Osteoblast (primary cell): ENCODE results near the gene UPK2. TPM values are rescaled to one million over a fixed set of nuclear protein-coding genes. Genes with fewer than 3 reads are reported as not detected.

Experiments
- DNase-seq: peaks from one replicate; pipeline ENCODE4 v3.0.0; 2011; ENCODE audit warnings: low spot score, mixed read lengths; ENCODE audit not compliant: insufficient read length; ENCODE audit errors: missing footprints
- H2AFZ ChIP-seq: 2 replicates; pipeline ENCODE4 v1.6.0; 2011; ENCODE audit warnings: mild to moderate bottlenecking, low read length
- H3K27ac ChIP-seq: 2 replicates; pipeline ENCODE4 v1.5.1; 2011; ENCODE audit warnings: mild to moderate bottlenecking, low read depth, low read length, moderate library complexity
- H3K27me3 ChIP-seq: 2 replicates; pipeline ENCODE4 v1.6.0; 2012; ENCODE audit warnings: mild to moderate bottlenecking, control low read depth, inconsistent platforms, low read length, moderate library complexity; ENCODE audit not compliant: insufficient read depth
- H3K36me3 ChIP-seq: 2 replicates; pipeline ENCODE4 v1.5.1; 2011; ENCODE audit warnings: mild to moderate bottlenecking, low read length, control low read depth, moderate library complexity; ENCODE audit not compliant: insufficient read depth
- H3K4me1 ChIP-seq: 2 replicates; pipeline ENCODE4 v1.5.1; 2011; ENCODE audit warnings: mild to moderate bottlenecking, low read length, control low read depth, moderate library complexity; ENCODE audit not compliant: insufficient read depth
- H3K4me2 ChIP-seq: 2 replicates; pipeline ENCODE4 v1.6.0; 2011; ENCODE audit warnings: mild to moderate bottlenecking, low read length; ENCODE audit not compliant: insufficient read depth
- H3K4me3 ChIP-seq: fragments of 200-600 bp; sonication (generic); 3 replicates; pipeline ENCODE4 v1.5.1; 2012; ENCODE audit warnings: mild to moderate bottlenecking, low read length, inconsistent platforms; ENCODE audit not compliant: insufficient read depth
- H3K79me2 ChIP-seq: 2 replicates; pipeline ENCODE4 v1.6.0; 2012; ENCODE audit warnings: mild to moderate bottlenecking, low read length, control low read depth, inconsistent platforms; ENCODE audit not compliant: insufficient read depth
- H3K9me3 ChIP-seq: 2 replicates; pipeline ENCODE4 v1.5.1; 2011; ENCODE audit warnings: low read depth, low read length, control low read depth
- H4K20me1 ChIP-seq: 2 replicates; pipeline ENCODE4 v1.6.0; 2012; ENCODE audit warnings: mild to moderate bottlenecking, low read length, control low read depth; ENCODE audit not compliant: insufficient read depth
- small RNA-seq: library from RNA; depleted of rRNA; stranded (forward); fragments of <200 nt; gene quantifications from one replicate; pipeline ENCODE3, GENCODE V24; 2012
- total RNA-seq: library from RNA; depleted of rRNA; stranded (reverse); fragments of >200 nt; gene quantifications from 2 replicates; pipeline ENCODE4 v1.2.3, GENCODE V29; 2012
- TF ChIP-seq, protein P1 (sequence below): IDR thresholded peaks from 2 replicates; pipeline ENCODE4 v1.5.1; 2011; ENCODE audit warnings: mild to moderate bottlenecking, low read depth, low read length, moderate library complexity; ENCODE audit errors: extremely low read depth

The UPK2 gene
- total RNA-seq, 1 donor, result not detected

DNA sequence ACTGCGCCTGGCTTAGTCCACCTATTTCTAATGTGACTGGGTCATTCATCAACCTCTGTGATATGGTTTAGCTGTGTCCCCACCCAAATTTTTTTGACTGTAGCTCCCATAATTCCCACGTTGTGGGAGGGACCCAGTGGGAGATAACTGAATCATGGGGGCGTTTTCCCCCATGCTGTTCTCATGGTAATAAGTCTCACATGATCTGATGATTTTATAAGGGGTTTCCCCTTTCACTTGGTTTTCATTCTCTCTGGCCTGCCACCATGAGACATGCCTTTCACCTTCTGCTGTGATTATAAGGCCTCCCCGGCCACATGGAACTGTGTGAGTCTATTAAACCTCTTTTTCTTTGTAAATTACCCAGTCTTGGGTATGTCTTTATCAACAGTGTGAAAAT, 50.6 kb downstream of the UPK2 start:
- H3K27ac ChIP-seq, result no peak overlapping the region
- H3K4me2 ChIP-seq, result no peak overlapping the region
- peaks cover 48% of the 10 kb centered on the region for H3K36me3 ChIP-seq
- H3K4me1 ChIP-seq, result no peaks in the 10 kb centered on the region
- DNase-seq, result no peak
- no peaks in the 10 kb centered on the region for H3K27me3 ChIP-seq
- H3K9me3 ChIP-seq, result no peaks in the 10 kb centered on the region
- TF ChIP-seq, protein P1, sequence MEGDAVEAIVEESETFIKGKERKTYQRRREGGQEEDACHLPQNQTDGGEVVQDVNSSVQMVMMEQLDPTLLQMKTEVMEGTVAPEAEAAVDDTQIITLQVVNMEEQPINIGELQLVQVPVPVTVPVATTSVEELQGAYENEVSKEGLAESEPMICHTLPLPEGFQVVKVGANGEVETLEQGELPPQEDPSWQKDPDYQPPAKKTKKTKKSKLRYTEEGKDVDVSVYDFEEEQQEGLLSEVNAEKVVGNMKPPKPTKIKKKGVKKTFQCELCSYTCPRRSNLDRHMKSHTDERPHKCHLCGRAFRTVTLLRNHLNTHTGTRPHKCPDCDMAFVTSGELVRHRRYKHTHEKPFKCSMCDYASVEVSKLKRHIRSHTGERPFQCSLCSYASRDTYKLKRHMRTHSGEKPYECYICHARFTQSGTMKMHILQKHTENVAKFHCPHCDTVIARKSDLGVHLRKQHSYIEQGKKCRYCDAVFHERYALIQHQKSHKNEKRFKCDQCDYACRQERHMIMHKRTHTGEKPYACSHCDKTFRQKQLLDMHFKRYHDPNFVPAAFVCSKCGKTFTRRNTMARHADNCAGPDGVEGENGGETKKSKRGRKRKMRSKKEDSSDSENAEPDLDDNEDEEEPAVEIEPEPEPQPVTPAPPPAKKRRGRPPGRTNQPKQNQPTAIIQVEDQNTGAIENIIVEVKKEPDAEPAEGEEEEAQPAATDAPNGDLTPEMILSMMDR, result no peak
- no peaks in the 10 kb centered on the region for H4K20me1 ChIP-seq
- no peaks in the 10 kb centered on the region for H3K79me2 ChIP-seq
- no peak overlapping the region for H3K4me3 ChIP-seq
- H2AFZ ChIP-seq, result no peak overlapping the region

Small RNA genes lying within 50 kb of the gene (small RNA-seq; reads per million reads assigned to genes)
- gene AP003392.2, result not detected
- not detected for gene MIR4492
- not detected for gene RF00017
- gene RF00019, result not detected
- gene RN7SL688P, result not detected

Other genes with a start within 250 kb of the UPK2 start
- 116 and 122 TPM in 2 replicates for gene DDX6, start 165.1 kb upstream of the UPK2 start, total RNA-seq
- gene CXCR5, start 72.4 kb upstream of the UPK2 start, total RNA-seq, result not detected in 2 replicates
- 27.9 and 28.3 TPM in 2 replicates for gene BCL9L, start 30.4 kb upstream of the UPK2 start, total RNA-seq
- gene FOXR1, start 15.5 kb downstream of the UPK2 start, total RNA-seq, result not detected in 2 replicates
- gene CENATAC, start 41.8 kb downstream of the UPK2 start, total RNA-seq, result 37.6 and 37.7 TPM in 2 replicates
- gene RPS25, start 62.0 kb downstream of the UPK2 start, total RNA-seq, result 1,078 and 1,259 TPM in 2 replicates
- 42.3 and 48.0 TPM in 2 replicates for gene TRAPPC4, start 62.5 kb downstream of the UPK2 start, total RNA-seq
- 13.0 and 14.8 TPM in 2 replicates for gene SLC37A4, start 74.6 kb downstream of the UPK2 start, total RNA-seq
- 94.9 and 117 TPM in 2 replicates for gene HYOU1, start 100.9 kb downstream of the UPK2 start, total RNA-seq
- 35.1 and 37.1 TPM in 2 replicates for gene VPS11, start 111.5 kb downstream of the UPK2 start, total RNA-seq
- 5.0 and 8.7 TPM in 2 replicates for gene HMBS, start 128.6 kb downstream of the UPK2 start, total RNA-seq
- 20.3 and 22.1 TPM in 2 replicates for gene DPAGT1, start 145.6 kb downstream of the UPK2 start, total RNA-seq
- gene C2CD2L, start 151.0 kb downstream of the UPK2 start, total RNA-seq, result 5.0 and 6.2 TPM in 2 replicates
- 20.6 and 22.8 TPM in 2 replicates for gene HINFP, start 165.3 kb downstream of the UPK2 start, total RNA-seq
- under 0.01 TPM in 1 of 2 replicates, not detected in the other for gene ABCG4, start 192.8 kb downstream of the UPK2 start, total RNA-seq
- 24.2 and 29.7 TPM in 2 replicates for gene NLRX1, start 212.4 kb downstream of the UPK2 start, total RNA-seq
- gene NHERF4, start 229.2 kb downstream of the UPK2 start, total RNA-seq, result not detected in 2 replicates